Hepatocyte (in vitro differentiated cells): Measurements from ENCODE around the gene CCDC88C.

ENCODE experiments used
- EZH2 ChIP-seq: fragments of 200-600 bp; sonication (generic); IDR thresholded peaks from 2 replicates; pipeline ENCODE4 v1.6.1; 2016; ENCODE audit warnings: antibody characterized with exemption, mild to moderate bottlenecking, borderline replicate concordance
- TF ChIP-seq, protein P1 (sequence below): fragments of 200-600 bp; sonication (generic); IDR thresholded peaks from 2 replicates; pipeline ENCODE4 v1.5.1; 2016; ENCODE audit warnings: antibody characterized with exemption, mild to moderate bottlenecking; ENCODE audit not compliant: poor library complexity

GRCh38 chr14:91253795-91254323 lies 163.8 kb downstream of the CCDC88C start:
- TF ChIP-seq, protein P1, sequence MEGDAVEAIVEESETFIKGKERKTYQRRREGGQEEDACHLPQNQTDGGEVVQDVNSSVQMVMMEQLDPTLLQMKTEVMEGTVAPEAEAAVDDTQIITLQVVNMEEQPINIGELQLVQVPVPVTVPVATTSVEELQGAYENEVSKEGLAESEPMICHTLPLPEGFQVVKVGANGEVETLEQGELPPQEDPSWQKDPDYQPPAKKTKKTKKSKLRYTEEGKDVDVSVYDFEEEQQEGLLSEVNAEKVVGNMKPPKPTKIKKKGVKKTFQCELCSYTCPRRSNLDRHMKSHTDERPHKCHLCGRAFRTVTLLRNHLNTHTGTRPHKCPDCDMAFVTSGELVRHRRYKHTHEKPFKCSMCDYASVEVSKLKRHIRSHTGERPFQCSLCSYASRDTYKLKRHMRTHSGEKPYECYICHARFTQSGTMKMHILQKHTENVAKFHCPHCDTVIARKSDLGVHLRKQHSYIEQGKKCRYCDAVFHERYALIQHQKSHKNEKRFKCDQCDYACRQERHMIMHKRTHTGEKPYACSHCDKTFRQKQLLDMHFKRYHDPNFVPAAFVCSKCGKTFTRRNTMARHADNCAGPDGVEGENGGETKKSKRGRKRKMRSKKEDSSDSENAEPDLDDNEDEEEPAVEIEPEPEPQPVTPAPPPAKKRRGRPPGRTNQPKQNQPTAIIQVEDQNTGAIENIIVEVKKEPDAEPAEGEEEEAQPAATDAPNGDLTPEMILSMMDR = no peak
- TF ChIP-seq EZH2 = no peak
